GM12878 (cell line): ENCODE data around the gene ATP5PB. TPM values are rescaled to one million over a fixed set of nuclear protein-coding genes. Genes with fewer than 3 reads are reported as not detected.

Experiments used
- ATAC-seq: fragments of 200-7000 bp; cut with Tn5 transposase; 3 replicates; pipeline ENCODE4 v1.9.1; 2020; ENCODE audit warnings: mild to moderate bottlenecking, moderate library complexity
- BruUV-seq: library from RNA; stranded (reverse); fragments of 400-500 nt; replicated peaks from 2 replicates; lab custom pipeline; 2021; lab: Mats Ljungman, UMichigan
- CTCF ChIA-PET: fragments of 300-600 bp; sonication (Branson Sonifier 250); formaldehyde crosslinking; extraction: SDS; loops from one replicate; lab custom pipeline; 2021; ENCODE audit warnings: inconsistent platforms; lab: Yijun Ruan, JAX
- POLR2A ChIA-PET: fragments of 350-600 bp; formaldehyde crosslinking; extraction: SDS; loops from one replicate; lab custom pipeline; 2021; ENCODE audit warnings: inconsistent platforms; lab: Charles Lee
- RAD21 ChIA-PET: fragments of 300-600 bp; sonication (Branson Sonifier 250); formaldehyde crosslinking; loops from one replicate; lab custom pipeline; 2023; ENCODE audit warnings: antibody characterized with exemption; ENCODE audit not compliant: unreplicated experiment; lab: Charles Lee
- SMC1A ChIA-PET: fragments of 300-600 bp; sonication (Branson Sonifier 250); formaldehyde crosslinking; loops from one replicate; lab custom pipeline; 2023; ENCODE audit not compliant: unreplicated experiment, uncharacterized antibody; lab: Charles Lee
- DNase-seq: peaks from one replicate; pipeline ENCODE4 v3.0.0-alpha.2; 2011; ENCODE audit warnings: low read depth, low spot score
- FAIRE-seq: peaks from 3 replicates; lab custom pipeline; 2011; peaks lifted over from hg19 to GRCh38; lab: Jason Lieb, UNC
- H2AFZ ChIP-seq: 2 replicates; pipeline ENCODE4 v1.6.0; 2011; ENCODE audit warnings: low read depth, low read length, control low read depth; ENCODE audit not compliant: control insufficient read depth
- H3K27ac ChIP-seq: 2 replicates; pipeline ENCODE4 v1.5.1; 2011; ENCODE audit warnings: control low read depth; ENCODE audit not compliant: control insufficient read depth, insufficient read depth
- H3K27me3 ChIP-seq, 2 experiments: replicated peaks in 1 of 2; 2 replicates each; pipeline versions ENCODE4 v1.6.0 to v1.6.1; 2011; ENCODE audit warnings: low read length in 1 of 2; ENCODE audit not compliant: control insufficient read depth in 2 of 2, insufficient read depth in 2 of 2
- H3K36me3 ChIP-seq, 2 experiments: 2 replicates each; pipeline ENCODE4 v1.5.1; 2011; ENCODE audit warnings: low read length in 1 of 2; ENCODE audit not compliant: control insufficient read depth in 2 of 2, insufficient read depth in 2 of 2
- H3K4me1 ChIP-seq: 2 replicates; pipeline ENCODE4 v1.6.1; 2011; ENCODE audit warnings: mild to moderate bottlenecking, low read length, moderate library complexity, mixed read lengths; ENCODE audit not compliant: control insufficient read depth, insufficient read depth
- H3K4me2 ChIP-seq: 2 replicates; pipeline ENCODE4 v1.6.0; 2011; ENCODE audit warnings: control low read depth; ENCODE audit not compliant: control insufficient read depth, insufficient read depth
- H3K4me3 ChIP-seq: fragments of 200-600 bp; sonication (generic); 2 replicates; pipeline ENCODE4 v1.5.1; 2016
- H3K79me2 ChIP-seq: 2 replicates; pipeline ENCODE4 v1.6.0; 2011; ENCODE audit warnings: low read length; ENCODE audit not compliant: control insufficient read depth, insufficient read depth
- H3K9ac ChIP-seq: 2 replicates; pipeline ENCODE4 v1.8.0; 2011; ENCODE audit warnings: low read length, control low read depth, mixed read lengths; ENCODE audit not compliant: control insufficient read depth, insufficient read depth
- H3K9me3 ChIP-seq: replicated peaks from 3 replicates; pipeline ENCODE4 v1.5.1; 2011; ENCODE audit warnings: mild to moderate bottlenecking, low read length; ENCODE audit not compliant: control insufficient read depth, insufficient read depth
- H4K20me1 ChIP-seq: 2 replicates; pipeline ENCODE4 v1.6.0; 2011; ENCODE audit not compliant: control insufficient read depth, insufficient read depth
- BHLHE40 ChIP-seq, 2 experiments: fragments of 450-650 bp in 1 of 2; IDR thresholded peaks; 2 replicates each; pipeline ENCODE4 v1.6.1; 2011 to 2017; ENCODE audit warnings: low read depth in 2 of 2, borderline replicate concordance in 1 of 2, improper control_type of control experiment in 1 of 2, low read length in 1 of 2, mild to moderate bottlenecking in 1 of 2
- JUNB ChIP-seq: IDR thresholded peaks from 2 replicates; pipeline ENCODE4 v1.6.1; 2016; ENCODE audit warnings: antibody characterized with exemption, mild to moderate bottlenecking
- MYC ChIP-seq: IDR thresholded peaks from 2 replicates; pipeline ENCODE4 v1.6.1; 2011; ENCODE audit warnings: mild to moderate bottlenecking, low read length, moderate library complexity, inconsistent platforms; ENCODE audit not compliant: insufficient read depth, insufficient replicate concordance, insufficient read length, severe bottlenecking
- NFIC ChIP-seq: IDR thresholded peaks from 2 replicates; pipeline ENCODE4 v1.6.1; 2012; ENCODE audit warnings: low read depth, mild to moderate bottlenecking, inconsistent platforms, low read length, moderate library complexity
- POLR2AphosphoS2 ChIP-seq: IDR thresholded peaks from 2 replicates; pipeline ENCODE4 v1.6.1; 2011; ENCODE audit warnings: low read depth, mild to moderate bottlenecking, low read length, improper control_type of control experiment, moderate library complexity
- SPI1 ChIP-seq: IDR thresholded peaks from 2 replicates; pipeline ENCODE4 v1.6.1; 2011; ENCODE audit warnings: low read depth, mild to moderate bottlenecking, low read length, moderate library complexity, borderline replicate concordance; ENCODE audit not compliant: insufficient read depth
- ZNF274 ChIP-seq: IDR thresholded peaks from one replicate; pipeline ENCODE4 v1.8.0; 2011; ENCODE audit not compliant: insufficient read length, insufficient read depth
- WGBS: methylation state at CpG from one replicate; pipeline ENCODE4 v1.1.6; 2016; ENCODE audit warnings: low lambda C conversion rate; ENCODE audit not compliant: insufficient replicate concordance, insufficient coverage; ENCODE audit errors: missing lambda C conversion rate; 5-methylcytosine and 5-hydroxymethylcytosine counted together
- in situ Hi-C: fragments of 300-500 bp; cut with MboI; formaldehyde crosslinking; loops from 9 replicates; pipeline ENCODE4 v1.14.3; 2018; ENCODE audit warnings: mixed read lengths
- intact Hi-C: fragments of 100-400 bp; cut with micrococcal nuclease; formaldehyde crosslinking; loops from one replicate; pipeline ENCODE4 v1.14.2; 2022; ENCODE audit not compliant: unreplicated experiment
- polyA plus RNA-seq, 11 experiments: library from polyadenylated mRNA; depleted of rRNA in 4 of 11; unstranded in 6 of 11; stranded (reverse) in 5 of 11; fragments of >200 nt; fragmentation: Nextera tagmentation in 4 of 11; fragmentation: Illumina TruSeq in 1 of 11; extraction: Ambion mirVana in 4 of 11; extraction: Trizol in 1 of 11; gene quantifications; 1 replicate in 1 of 11; 2 replicates in 10 of 11; pipeline versions ENCODE4 v1.2.1 to v1.2.3, GENCODE V29; 2011 to 2016; ENCODE audit warnings: inconsistent platforms in 2 of 11, missing spikeins in 2 of 11, low read depth in 1 of 11
- total RNA-seq, 4 experiments: library from RNA; depleted of rRNA in 3 of 4; stranded (reverse); fragments of >200 nt in 3 of 4; fragmentation: Illumina TruSeq in 1 of 4; extraction: Trizol in 1 of 4; gene quantifications; 2 replicates each; pipeline versions ENCODE4 v1.2.1 to v1.2.3, GENCODE V29; 2013 to 2021

ATP5PB gene
- total and polyA plus RNA-seq, 10 of the 15 experiments (the other 5 are each of a cell fraction or from before 2014, with no cell fraction given), result 380 to 1,760 (median 677) TPM

DNA sequence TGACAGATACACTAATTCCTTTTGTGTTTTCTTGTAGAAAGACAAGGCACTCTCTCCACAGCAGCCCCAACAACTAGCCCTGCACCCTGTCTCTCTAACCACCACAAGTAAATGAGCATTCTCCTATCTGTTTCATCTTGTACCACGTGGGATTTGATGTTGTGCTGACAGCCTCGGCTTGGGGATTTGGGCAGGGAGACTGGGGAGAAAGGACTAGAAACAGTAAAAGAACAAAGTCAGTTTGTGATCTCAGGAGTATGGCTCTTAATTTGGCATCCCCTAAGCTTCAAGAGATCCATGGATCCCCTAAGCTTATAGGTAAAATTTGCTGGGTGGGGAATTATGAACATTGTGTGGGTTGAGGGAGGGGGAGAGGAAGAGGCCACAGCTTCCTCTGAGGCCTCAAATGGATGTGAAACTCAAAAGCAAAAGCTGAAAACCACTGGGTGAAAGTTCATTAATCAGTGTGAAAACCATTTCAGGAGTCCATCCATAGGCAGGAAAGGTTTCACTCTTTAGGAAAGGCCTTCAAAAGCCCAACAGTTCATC is 27.6 kb downstream of the ATP5PB start (continued):
- TF ChIP-seq POLR2AphosphoS2 (no peak), MYC (no peak), NFIC (peak; percentile 91), BHLHE40 (IDR thresholded peaks at IDR 0.05; ENCODE audit: borderline replicate concordance in 1 of 2, low read depth in 2 of 2, low read length in 1 of 2) (no peak), ZNF274 (no peak)

DNA sequence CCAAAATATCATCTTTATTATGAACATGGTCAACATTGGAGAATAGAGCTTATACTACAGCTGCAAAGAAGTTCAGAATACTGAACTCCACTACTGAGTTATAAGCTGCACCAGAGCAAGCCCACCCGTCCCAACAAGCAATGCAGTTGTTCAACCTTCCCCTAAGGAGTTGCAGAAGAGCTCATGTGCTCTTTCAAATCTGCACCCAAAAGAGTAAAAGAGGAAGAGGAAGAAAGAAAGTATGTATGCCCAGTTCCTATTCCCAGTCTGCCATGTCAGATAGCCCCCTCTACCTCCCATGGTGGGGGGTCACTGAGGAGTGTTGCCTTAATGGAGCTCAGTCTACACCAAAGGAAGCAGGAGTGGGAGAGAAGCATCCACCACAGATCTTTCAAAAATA is 31.4 kb downstream of the ATP5PB start:
- peaks cover 25% of the 10 kb centered on the region for H3K4me1 ChIP-seq
- H3K4me2 ChIP-seq, result no peak overlapping the region
- no peaks in the 10 kb centered on the region for H3K27me3 ChIP-seq
- H3K36me3 ChIP-seq, result no peaks in the 10 kb centered on the region
- H3K4me3 ChIP-seq, result no peak overlapping the region
- ATAC-seq (no peak), DNase-seq (no peak), FAIRE-seq (no peak)
- no peaks in the 10 kb centered on the region for H3K79me2 ChIP-seq
- ChIA-PET CTCF (interaction anchor here (0.6 to 8.7 kb wide), 17 partner anchors 12 to 290 kb away, joined by 3 to 119 read pairs (median 9); no protein-coding TSS in a partner anchor), RAD21 (interaction anchor here (0.9 to 3.9 kb wide), 12 partner anchors 17 to 293 kb away, joined by 3 to 29 read pairs (median 4); partner anchors contain the start of genes DDX20 and WDR77), SMC1A (interaction anchor here (0.7 to 12.1 kb wide), 12 partner anchors 8 to 450 kb away, joined by 3 to 128 read pairs (median 4); partner anchors contain the start of gene DDX20), POLR2A (interaction anchor here (0.9 to 1.3 kb wide), 3 partner anchors 11 to 275 kb away, joined by 3 read pairs; partner anchors contain the start of gene DDX20)
- H3K9ac ChIP-seq, result no peak overlapping the region
- H3K9me3 ChIP-seq, result no peaks in the 10 kb centered on the region
- intact Hi-C loops (loop anchor here (1.0 kb wide), 3 partner anchors 28 to 289 kb away; no protein-coding TSS in a partner anchor), in situ Hi-C loops (loop anchor here (5.0 to 25.0 kb wide), 2 partner anchors 267 to 882 kb away; no protein-coding TSS in a partner anchor)
- BruUV-seq, result no TSS peak
- TF ChIP-seq JUNB, result no peak
- peak; percentile 47; the same call in 1 of the 2 replicates for TF ChIP-seq SPI1
- H4K20me1 ChIP-seq, result no peaks in the 10 kb centered on the region
- no peak overlapping the region for H2AFZ ChIP-seq
- H3K27ac ChIP-seq, result no peak overlapping the region
- 0% methylated on average over 1 of the region's 1 CpG for WGBS
